CD4-positive, alpha-beta T cell (primary cell): ENCODE measurements around the gene KMT2B. TPM values are rescaled to one million over a fixed set of nuclear protein-coding genes. Genes with fewer than 3 reads are reported as not detected.
A peak's percentile ranks its signal among the peaks of the same experiment; 100 is the strongest.

ENCODE experiments used
- ATAC-seq: fragments of 200-7000 bp; cut with Tn5 transposase; one replicate; pipeline ENCODE4 v1.10.0; 2022; ENCODE audit warnings: mild to moderate bottlenecking; ENCODE audit not compliant: poor library complexity
- CTCF ChIA-PET: fragments of 350-600 bp; sonication (Branson Sonifier 250); formaldehyde crosslinking; loops from one replicate; lab custom pipeline; 2021; ENCODE audit warnings: antibody characterized with exemption, inconsistent platforms; lab: Charles Lee
- POLR2A ChIA-PET: fragments of 350-600 bp; sonication (Branson Sonifier 250); formaldehyde crosslinking; loops from one replicate; lab custom pipeline; 2021; ENCODE audit warnings: antibody characterized with exemption, inconsistent platforms; lab: Charles Lee
- DNase-seq, 14 experiments: peaks; one replicate each; pipeline ENCODE4 v3.0.0-alpha.2; 2013 to 2020; ENCODE audit warnings: mixed read lengths in 2 of 14
- H3K27ac ChIP-seq, 2 donors: one replicate each; pipeline versions ENCODE4 v1.5.1 to v1.7.0; 2013; ENCODE audit warnings: low read length in 2 of 2, low read depth in 1 of 2, mild to moderate bottlenecking in 1 of 2
- H3K27me3 ChIP-seq, 2 experiments: 1 replicate in 1 of 2; 2 replicates in 1 of 2; pipeline versions ENCODE4 v1.6.1 to v1.7.0; 2013; ENCODE audit warnings: low read length in 2 of 2, control low read depth in 1 of 2, mild to moderate bottlenecking in 1 of 2, moderate library complexity in 1 of 2; ENCODE audit not compliant: insufficient read depth in 2 of 2, control insufficient read depth in 1 of 2
- H3K36me3 ChIP-seq: one replicate; pipeline ENCODE4 v1.6.1; 2013; ENCODE audit warnings: low read length, control low read depth; ENCODE audit not compliant: insufficient read depth
- H3K4me1 ChIP-seq: one replicate; pipeline ENCODE4 v1.6.1; 2013; ENCODE audit warnings: low read length, control low read depth; ENCODE audit not compliant: insufficient read depth
- H3K4me3 ChIP-seq: one replicate; pipeline ENCODE4 v1.5.1; 2013; ENCODE audit warnings: mild to moderate bottlenecking, low read length, moderate library complexity
- H3K9me3 ChIP-seq, 2 experiments: 1 replicate in 1 of 2; 2 replicates in 1 of 2; pipeline versions ENCODE4 v1.6.1 to v1.7.0; 2013; ENCODE audit warnings: low read length in 2 of 2, mild to moderate bottlenecking in 2 of 2, control low read depth in 1 of 2, moderate library complexity in 1 of 2; ENCODE audit not compliant: control insufficient read depth in 1 of 2, insufficient read depth in 1 of 2
- H3K27ac Mint-ChIP-seq: one replicate; pipeline ENCODE4 v1.8.0; 2020; ENCODE audit warnings: mixed read lengths
- H3K27me3 Mint-ChIP-seq: one replicate; pipeline ENCODE4 v1.8.0; 2021; ENCODE audit warnings: mixed read lengths
- H3K36me3 Mint-ChIP-seq: one replicate; pipeline ENCODE4 v1.8.0; 2021; ENCODE audit warnings: low read depth, mixed read lengths
- H3K4me1 Mint-ChIP-seq: one replicate; pipeline ENCODE4 v1.8.0; 2021; ENCODE audit warnings: low read depth, mixed read lengths
- H3K4me3 Mint-ChIP-seq: one replicate; pipeline ENCODE4 v1.8.0; 2020; ENCODE audit warnings: mild to moderate bottlenecking, mixed read lengths
- H3K9me3 Mint-ChIP-seq: one replicate; pipeline ENCODE4 v1.8.0; 2020; ENCODE audit warnings: mixed read lengths
- CTCF ChIP-seq: fragments of 200-600 bp; IDR thresholded peaks from one replicate; pipeline ENCODE4 v1.8.0; 2022; ENCODE audit warnings: antibody characterized with exemption, mild to moderate bottlenecking
- intact Hi-C, 2 experiments: fragments of 100-400 bp; cut with DNase I in 1 of 2; cut with micrococcal nuclease in 1 of 2; formaldehyde crosslinking; loops; one replicate each; pipeline versions ENCODE4 v1.15.1 to v1.9.0; 2023 to 2025; cut with DNase I, micrococcal nuclease
- polyA plus RNA-seq, 2 donors: library from polyadenylated mRNA; unstranded; fragments of 120-200 nt; gene quantifications; one replicate each; pipeline ENCODE4 v1.2.1, GENCODE V29; 2013
- total RNA-seq, 174 experiments: library from RNA in 2 of 174; stranded (reverse) in 2 of 174; gene quantifications; one replicate each; pipeline ENCODE4 v1.2.3 and lab custom pipeline; 2021 to 2026

KMT2B gene, protein sequence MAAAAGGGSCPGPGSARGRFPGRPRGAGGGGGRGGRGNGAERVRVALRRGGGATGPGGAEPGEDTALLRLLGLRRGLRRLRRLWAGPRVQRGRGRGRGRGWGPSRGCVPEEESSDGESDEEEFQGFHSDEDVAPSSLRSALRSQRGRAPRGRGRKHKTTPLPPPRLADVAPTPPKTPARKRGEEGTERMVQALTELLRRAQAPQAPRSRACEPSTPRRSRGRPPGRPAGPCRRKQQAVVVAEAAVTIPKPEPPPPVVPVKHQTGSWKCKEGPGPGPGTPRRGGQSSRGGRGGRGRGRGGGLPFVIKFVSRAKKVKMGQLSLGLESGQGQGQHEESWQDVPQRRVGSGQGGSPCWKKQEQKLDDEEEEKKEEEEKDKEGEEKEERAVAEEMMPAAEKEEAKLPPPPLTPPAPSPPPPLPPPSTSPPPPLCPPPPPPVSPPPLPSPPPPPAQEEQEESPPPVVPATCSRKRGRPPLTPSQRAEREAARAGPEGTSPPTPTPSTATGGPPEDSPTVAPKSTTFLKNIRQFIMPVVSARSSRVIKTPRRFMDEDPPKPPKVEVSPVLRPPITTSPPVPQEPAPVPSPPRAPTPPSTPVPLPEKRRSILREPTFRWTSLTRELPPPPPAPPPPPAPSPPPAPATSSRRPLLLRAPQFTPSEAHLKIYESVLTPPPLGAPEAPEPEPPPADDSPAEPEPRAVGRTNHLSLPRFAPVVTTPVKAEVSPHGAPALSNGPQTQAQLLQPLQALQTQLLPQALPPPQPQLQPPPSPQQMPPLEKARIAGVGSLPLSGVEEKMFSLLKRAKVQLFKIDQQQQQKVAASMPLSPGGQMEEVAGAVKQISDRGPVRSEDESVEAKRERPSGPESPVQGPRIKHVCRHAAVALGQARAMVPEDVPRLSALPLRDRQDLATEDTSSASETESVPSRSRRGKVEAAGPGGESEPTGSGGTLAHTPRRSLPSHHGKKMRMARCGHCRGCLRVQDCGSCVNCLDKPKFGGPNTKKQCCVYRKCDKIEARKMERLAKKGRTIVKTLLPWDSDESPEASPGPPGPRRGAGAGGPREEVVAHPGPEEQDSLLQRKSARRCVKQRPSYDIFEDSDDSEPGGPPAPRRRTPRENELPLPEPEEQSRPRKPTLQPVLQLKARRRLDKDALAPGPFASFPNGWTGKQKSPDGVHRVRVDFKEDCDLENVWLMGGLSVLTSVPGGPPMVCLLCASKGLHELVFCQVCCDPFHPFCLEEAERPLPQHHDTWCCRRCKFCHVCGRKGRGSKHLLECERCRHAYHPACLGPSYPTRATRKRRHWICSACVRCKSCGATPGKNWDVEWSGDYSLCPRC (N-terminal part only)
- total RNA-seq = 10 to 100 TPM; 59.4 to 59.7 TPM
- polyA plus RNA-seq (2013, experiment 1 of 2) = 39.0 TPM
- polyA plus RNA-seq (2013, experiment 2 of 2) = 54.8 TPM
- 46.7 to 264 (median 96.4) reads per million in 172 experiments for total RNA-seq (lab: John Stamatoyannopoulos, UW)

- Mint-ChIP-seq H3K9me3 (no peaks in the 10 kb centered on the region), H3K36me3 (peaks cover 42% of the 10 kb centered on the region), H3K27me3 (no peaks in the 10 kb centered on the region), H3K27ac (peak within 1 kb of the TSS; percentile 89), H3K4me1 (peaks cover 62% of the 10 kb centered on the region), H3K4me3 (peak within 1 kb of the TSS; percentile 95)
- no peaks in the 10 kb centered on the region for H3K9me3 ChIP-seq
- intact Hi-C loops = loop anchor here (1.0 to 10.0 kb wide), 11 partner anchors 16 to 453 kb away; partner anchors contain the start of genes PROSER3 (in 2 of the 2), PSENEN (in 2 of the 2), U2AF1L4 (in 2 of the 2) and COX6B1 (in 1 of the 2)
- ChIA-PET POLR2A (interaction anchor here (1.0 to 2.1 kb wide), 10 partner anchors 10 to 397 kb away, joined by 3 to 20 read pairs (median 8); partner anchors contain the start of genes IGFLR1, LIN37, POLR2I and PSENEN), CTCF (no interaction called here)
- H3K27ac ChIP-seq = peak within 1 kb of the TSS; percentile 73 to 76
- H3K4me3 ChIP-seq = peak within 1 kb of the TSS; percentile 96
- peaks cover 63% of the 10 kb centered on the region for H3K4me1 ChIP-seq
- DNase-seq = no peak
- H3K36me3 ChIP-seq = peaks cover 30% of the 10 kb centered on the region
- H3K27me3 ChIP-seq = no peaks in the 10 kb centered on the region
- TF ChIP-seq CTCF = no peak
- peak; percentile 28 for ATAC-seq
Observed at GRCh38 chr19:35717665-35718344, at the start of gene KMT2B. KMT2B (plus strand) TSS chr19:35718003; CDS start chr19:35718019, 16 bp downstream.

GRCh38 chr19:35669566-35669965 is 48.2 kb upstream of the KMT2B start:
- Histone ChIP-seq H3K9me3 (no peaks in the 10 kb centered on the region), H3K27me3 (peaks cover 11 to 13% of the 10 kb centered on the region in 2 experiments), H3K27ac (no peak overlapping the region), H3K4me3 (no peak overlapping the region), H3K36me3 (peaks cover 7% of the 10 kb centered on the region), H3K4me1 (peaks cover 12% of the 10 kb centered on the region)
- TF ChIP-seq CTCF = no peak
- POLR2A ChIA-PET = no interaction called here
- Mint-ChIP-seq H3K27me3 (peaks cover 24% of the 10 kb centered on the region), H3K27ac (no peak overlapping the region), H3K9me3 (no peaks in the 10 kb centered on the region), H3K4me3 (no peak overlapping the region), H3K36me3 (peaks cover 5% of the 10 kb centered on the region), H3K4me1 (peaks cover 10% of the 10 kb centered on the region)
- CTCF ChIA-PET = no interaction called here
- DNase-seq (no peak), ATAC-seq (no peak)
- intact Hi-C loops = no loop called here
